GM19239 (cell line): ENCODE data around the gene MKRN1.
"Not testable (repeated sequence)": the region's sequence is repeated elsewhere in the genome, so short reads cannot be mapped to it uniquely, and the experiment has no call there.

ENCODE experiments used
- DNase-seq: peaks from one replicate; pipeline ENCODE4 v3.0.0; 2011; ENCODE audit warnings: low spot score; ENCODE audit not compliant: insufficient read length
- FAIRE-seq: peaks from 2 replicates; lab custom pipeline; 2011; peaks lifted over from hg19 to GRCh38; lab: Jason Lieb, UNC

Gene MKRN1

GRCh38 chr7:140485500-140486265 is 6.4 kb upstream of the MKRN1 start:
- DNase-seq (no peak), FAIRE-seq (no peak)

DNA sequence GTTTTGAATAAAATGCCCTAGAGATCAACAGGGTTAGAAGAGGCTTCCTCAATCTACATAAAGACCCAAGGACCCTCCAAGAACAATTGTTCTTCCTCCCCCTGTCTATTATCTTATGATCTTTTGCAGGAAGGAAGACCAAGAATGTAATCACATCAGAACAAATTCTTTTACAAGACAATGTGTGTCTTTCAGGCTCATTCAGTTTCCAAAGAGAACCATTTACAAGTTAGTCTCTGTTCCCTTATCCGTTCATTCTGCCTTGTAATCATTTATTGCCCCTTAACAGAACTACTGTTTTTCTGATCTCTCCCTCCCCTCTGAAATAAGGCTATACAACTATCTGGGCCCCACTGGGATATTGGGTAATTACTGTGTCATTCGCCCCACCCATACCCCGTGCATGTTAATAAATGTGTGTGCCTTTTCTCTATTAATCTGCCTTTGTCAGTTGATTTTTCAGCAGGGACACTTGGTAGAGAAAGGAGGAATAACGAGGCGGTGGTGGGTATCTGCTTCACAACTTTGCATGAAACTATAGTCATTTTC is 5.7 kb upstream of the MKRN1 start:
- no peak for DNase-seq
- FAIRE-seq, result no peak

DNA sequence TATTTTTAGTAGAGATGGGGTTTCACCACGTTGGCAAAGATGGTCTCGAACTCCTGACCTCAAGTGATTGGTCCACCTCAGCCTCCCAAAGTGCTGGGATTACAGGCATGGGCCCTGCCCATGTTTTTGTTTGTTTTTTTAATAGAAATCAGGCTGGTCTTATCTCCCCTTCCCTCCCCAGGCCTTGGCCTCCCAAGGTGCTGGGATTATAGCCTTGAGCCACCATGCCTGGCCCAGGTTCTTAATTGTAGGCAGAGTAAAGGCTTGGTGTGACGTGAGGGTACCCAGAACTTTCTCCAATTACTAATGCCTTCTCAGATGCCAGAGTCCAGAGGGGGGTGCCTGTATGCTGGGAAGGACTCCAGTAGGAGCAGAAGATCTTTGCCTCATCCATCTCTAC is 5.2 kb upstream of the MKRN1 start:
- FAIRE-seq (no peak), DNase-seq (no peak)

DNA sequence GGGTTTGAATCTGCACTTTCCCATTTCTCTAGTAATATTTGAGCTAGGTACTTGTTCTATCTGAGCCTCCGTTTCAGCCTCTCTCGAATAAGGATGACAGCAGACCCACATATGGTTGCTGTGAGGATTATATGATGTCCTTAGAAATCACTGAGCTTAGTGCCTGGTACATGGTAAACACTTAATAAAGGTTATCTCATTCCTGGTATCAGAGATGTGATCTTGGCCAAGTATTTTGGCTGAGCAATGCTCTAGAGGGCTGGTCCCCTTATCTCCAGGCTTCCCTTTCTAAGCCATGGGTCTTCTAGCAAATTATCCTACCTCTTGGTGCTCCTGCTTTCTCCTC is 407 bp upstream of the MKRN1 start:
- FAIRE-seq, result no peak
- no peak for DNase-seq

- DNase-seq, result peak; percentile 26
- peak; percentile 80 for FAIRE-seq
Observed at GRCh38 chr7:140478246-140479061, 851 bp downstream of the MKRN1 start.

- no peak for DNase-seq
- FAIRE-seq, result no peak
Observed at GRCh38 chr7:140476698-140477261, 2.5 kb downstream of the MKRN1 start.

- peak; percentile 53 for FAIRE-seq
- DNase-seq, result peak; percentile 19
Observed at GRCh38 chr7:140475747-140476333, 3.5 kb downstream of the MKRN1 start.

GRCh38 chr7:140463111-140463510 is 16.2 kb downstream of the MKRN1 start:
- FAIRE-seq (no peak), DNase-seq (no peak)

- FAIRE-seq, result no peak
- no peak for DNase-seq
Observed at GRCh38 chr7:140458916-140459315, 20.4 kb downstream of the MKRN1 start.

DNA sequence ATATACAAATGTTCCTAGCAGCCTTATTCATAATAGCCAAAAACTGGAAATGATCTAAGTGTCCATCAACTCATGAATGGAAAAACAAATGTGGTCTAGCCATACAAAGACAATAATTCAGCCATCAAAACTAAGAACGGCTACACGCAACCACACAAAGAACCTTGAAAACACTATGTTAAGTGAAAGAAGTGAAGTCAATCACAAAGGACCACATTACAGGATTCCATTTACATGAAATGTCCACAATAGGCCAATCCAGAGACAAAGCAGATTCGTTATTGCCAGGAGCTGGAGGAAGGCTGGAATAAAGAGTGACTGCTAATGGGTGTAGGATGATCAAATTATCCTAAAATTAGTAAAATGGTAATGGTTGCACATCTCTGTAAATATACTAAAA is 21.1 kb downstream of the MKRN1 start:
- no peak for DNase-seq
- no peak for FAIRE-seq

- FAIRE-seq, result no peak
- no peak for DNase-seq
Observed at GRCh38 chr7:140456551-140457051, 22.7 kb downstream of the MKRN1 start.

GRCh38 chr7:140455743-140456142 is 23.6 kb downstream of the MKRN1 start:
- DNase-seq (no peak), FAIRE-seq (no peak)

DNA sequence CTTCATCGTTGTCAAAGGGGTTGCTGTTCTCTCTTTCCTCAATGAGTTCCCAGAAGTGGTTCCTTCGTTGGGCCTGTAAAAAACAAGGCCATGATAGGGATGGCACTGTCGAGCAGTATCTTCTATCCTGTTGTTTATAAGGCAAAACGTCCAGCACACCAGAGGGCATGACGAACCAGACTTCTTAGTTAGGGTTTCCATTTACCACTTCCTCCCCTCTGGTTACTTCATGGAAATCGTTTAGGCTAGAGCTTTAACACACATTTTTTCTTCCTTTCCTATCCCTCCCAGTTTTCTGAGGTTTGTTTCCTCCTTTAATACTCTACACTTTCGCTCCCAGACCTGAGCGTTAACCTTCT is 24.7 kb downstream of the MKRN1 start:
- DNase-seq, result no peak
- no peak for FAIRE-seq

GRCh38 chr7:140453785-140454656 is 25.3 kb downstream of the MKRN1 start:
- DNase-seq, FAIRE-seq: not testable (repeated sequence)

DNA sequence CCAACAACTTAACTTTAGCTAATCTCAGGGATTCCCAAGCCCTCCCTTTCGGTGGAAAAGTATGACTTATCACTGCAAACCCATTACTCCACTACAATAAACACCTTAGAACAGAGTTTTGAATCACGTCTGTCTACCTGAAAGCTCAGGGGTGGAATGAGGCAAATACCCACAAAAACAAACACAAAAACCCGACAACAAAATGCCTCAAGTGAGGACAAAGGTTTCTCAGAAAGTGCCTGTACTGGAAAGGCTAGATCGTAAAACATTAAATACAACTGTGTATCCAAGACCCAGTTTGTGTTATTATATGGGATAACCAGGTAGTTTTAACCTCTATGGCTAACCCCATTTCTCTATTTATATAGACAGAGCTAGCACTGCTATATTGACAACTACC is 26.0 kb downstream of the MKRN1 start:
- DNase-seq (no peak), FAIRE-seq (no peak)

GRCh38 chr7:140451716-140452115 is 27.6 kb downstream of the MKRN1 start:
- DNase-seq (no peak), FAIRE-seq (no peak)

DNA sequence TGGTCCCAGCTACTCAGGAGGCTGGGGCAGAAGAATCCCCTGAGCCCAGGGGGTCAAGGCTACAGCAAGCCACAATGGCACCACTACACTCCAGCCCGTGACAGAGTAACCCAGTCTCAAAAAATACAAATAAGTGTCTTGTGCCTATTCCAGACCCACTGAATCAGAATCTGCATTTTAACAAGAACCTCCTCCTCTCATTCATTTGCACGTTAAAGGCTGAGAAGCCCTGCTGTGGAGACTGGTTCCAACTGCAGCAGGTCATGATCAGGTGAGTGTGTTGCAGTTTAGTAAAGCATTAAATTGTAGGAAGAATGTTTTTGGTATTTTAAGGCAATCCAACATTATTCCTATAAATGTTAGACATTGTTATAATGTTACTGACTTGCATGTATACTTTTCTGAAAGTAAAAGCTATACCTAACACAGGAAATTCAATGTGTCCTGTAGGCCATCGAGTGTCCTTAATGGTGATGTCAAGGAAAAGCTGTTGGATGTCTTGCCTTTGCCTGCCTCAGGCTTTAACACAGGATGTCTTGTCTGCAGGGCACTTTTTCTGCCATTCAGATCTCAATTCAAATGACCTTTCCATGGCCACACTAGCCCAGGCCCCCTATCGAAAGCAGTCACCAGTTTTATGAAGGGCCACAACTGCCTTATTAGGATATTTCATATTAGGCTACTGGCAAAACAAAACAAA is 30.4 kb downstream of the MKRN1 start:
- no peak for FAIRE-seq

GRCh38 chr7:140447841-140448240 is 31.5 kb downstream of the MKRN1 start:
- DNase-seq, result no peak
- no peak for FAIRE-seq

More for the DNA sequence above, 30.4 kb downstream of the MKRN1 start:
- DNase-seq, result no peak

DNA sequence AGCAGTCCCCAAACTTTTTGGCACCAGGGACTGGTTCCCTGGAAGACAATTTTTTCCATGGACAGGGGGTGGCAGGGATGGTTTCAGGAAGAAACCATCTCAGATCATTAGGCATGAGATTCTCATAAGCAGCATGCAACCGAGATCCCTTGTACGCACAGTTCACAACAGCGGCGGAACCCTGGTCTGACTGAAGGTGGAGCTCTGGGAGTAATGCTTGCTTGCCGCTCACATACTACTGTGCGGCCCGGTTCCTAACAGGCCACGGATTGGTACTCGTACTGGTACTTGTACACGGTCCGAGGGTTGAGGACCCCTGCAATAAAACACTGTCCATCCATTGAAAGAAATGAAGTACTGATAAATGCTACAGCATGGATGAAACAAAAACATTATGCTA is 32.8 kb downstream of the MKRN1 start:
- FAIRE-seq, result no peak

More for the DNA sequence above, 32.8 kb downstream of the MKRN1 start:
- DNase-seq, result no peak
